ENCODE data around the gene TRABD. TPM values are rescaled to one million over a fixed set of nuclear protein-coding genes. Genes with fewer than 3 reads are reported as not detected.

The TRABD gene
- total RNA-seq, 1 experiment from 2014 or later, result 83.5 TPM

DNA sequence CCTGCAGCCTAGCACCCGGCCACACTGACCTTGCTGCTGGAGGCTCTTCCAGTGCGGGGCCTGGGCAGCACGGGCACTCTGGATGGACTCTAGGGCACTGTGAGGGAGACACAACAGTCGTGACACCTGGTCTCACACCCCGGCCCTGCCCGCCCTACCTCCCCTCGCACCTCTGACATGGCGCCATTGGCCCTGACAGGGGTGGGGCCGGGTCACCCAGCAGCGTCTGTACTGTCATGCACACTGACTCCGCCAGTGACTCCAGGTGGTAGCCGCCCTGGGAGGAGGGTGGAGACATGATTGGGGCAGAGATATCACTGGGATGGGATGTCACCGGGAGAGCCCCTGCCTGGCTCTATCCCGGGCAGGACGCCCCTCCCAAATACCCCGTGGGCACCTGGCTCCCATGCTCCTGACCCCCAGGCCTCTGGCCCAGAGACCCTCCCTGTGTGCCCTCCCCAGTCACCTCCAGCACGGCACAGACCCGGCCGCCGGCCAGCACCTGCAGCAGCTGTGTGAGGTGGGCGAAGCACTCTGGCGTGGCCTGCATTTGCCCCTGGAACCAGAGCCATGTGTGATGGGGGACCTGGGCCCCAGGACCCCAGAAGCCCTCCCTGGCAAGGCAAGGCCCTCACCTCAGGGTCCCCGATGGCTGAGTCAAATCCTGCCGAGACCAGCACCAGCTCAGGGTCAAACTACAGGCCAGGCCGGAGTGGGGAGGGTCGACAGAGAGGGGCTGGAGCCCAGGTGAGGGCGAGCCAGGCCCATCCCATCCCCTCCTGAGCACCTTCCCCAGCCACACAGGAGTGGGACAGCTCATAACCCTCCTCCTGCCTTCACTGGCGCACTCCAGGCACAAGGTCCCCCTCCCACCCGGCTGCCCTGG is 62.7 kb downstream of the TRABD start:
- in situ Hi-C loops (cut with HindIII; ENCODE audit: low sequenced_read_pairs), result no loop called here
- DNase-seq (ENCODE audit: low spot score), result no peak

Other genes with a start within 250 kb of the TRABD start
- gene PIM3, start 225.1 kb upstream of the TRABD start, total RNA-seq (2014; rRNA removed; shearing (Covaris generic)), result 106 and 157 TPM in 2 replicates
- gene IL17REL, start 173.1 kb upstream of the TRABD start, total RNA-seq (2014; rRNA removed; shearing (Covaris generic)), result not detected in 2 replicates
- gene TTLL8, start 127.6 kb upstream of the TRABD start, total RNA-seq (2014; rRNA removed; shearing (Covaris generic)), result not detected in 2 replicates
- not detected in 2 replicates for gene MLC1, start 100.5 kb upstream of the TRABD start, total RNA-seq (2014; rRNA removed; shearing (Covaris generic))
- not detected in 2 replicates for gene MOV10L1, start 95.9 kb upstream of the TRABD start, total RNA-seq (2014; rRNA removed; shearing (Covaris generic))
- gene PANX2, start 15.2 kb upstream of the TRABD start, total RNA-seq (2014; rRNA removed; shearing (Covaris generic)), result 0.62 and 1.4 TPM in 2 replicates
- 25.5 and 40.7 TPM in 2 replicates for gene SELENOO, start 15.1 kb downstream of the TRABD start, total RNA-seq (2014; rRNA removed; shearing (Covaris generic))
- 15.1 and 17.0 TPM in 2 replicates for gene TUBGCP6, start 59.1 kb downstream of the TRABD start, total RNA-seq (2014; rRNA removed; shearing (Covaris generic))
- gene HDAC10, start 65.4 kb downstream of the TRABD start, total RNA-seq (2014; rRNA removed; shearing (Covaris generic)), result 6.1 and 28.5 TPM in 2 replicates
- gene MAPK12, start 75.8 kb downstream of the TRABD start, total RNA-seq (2014; rRNA removed; shearing (Covaris generic)), result 155 and 158 TPM in 2 replicates
- gene MAPK11, start 84.5 kb downstream of the TRABD start, total RNA-seq (2014; rRNA removed; shearing (Covaris generic)), result 21.3 and 21.5 TPM in 2 replicates
- gene PLXNB2, start 121.7 kb downstream of the TRABD start, total RNA-seq (2014; rRNA removed; shearing (Covaris generic)), result 93.4 and 100 TPM in 2 replicates
- 0.37 and 1.0 TPM in 2 replicates for gene DENND6B, start 141.1 kb downstream of the TRABD start, total RNA-seq (2014; rRNA removed; shearing (Covaris generic))
- gene PPP6R2, start 157.4 kb downstream of the TRABD start, total RNA-seq (2014; rRNA removed; shearing (Covaris generic)), result 76.9 and 77.8 TPM in 2 replicates

All from G401 (cell line).